ENCODE measurements around the gene EXOC7.
"Not testable (repeated sequence)": the region's sequence is repeated elsewhere in the genome, so short reads cannot be mapped to it uniquely, and the experiment has no call there.

Gene EXOC7

DNA sequence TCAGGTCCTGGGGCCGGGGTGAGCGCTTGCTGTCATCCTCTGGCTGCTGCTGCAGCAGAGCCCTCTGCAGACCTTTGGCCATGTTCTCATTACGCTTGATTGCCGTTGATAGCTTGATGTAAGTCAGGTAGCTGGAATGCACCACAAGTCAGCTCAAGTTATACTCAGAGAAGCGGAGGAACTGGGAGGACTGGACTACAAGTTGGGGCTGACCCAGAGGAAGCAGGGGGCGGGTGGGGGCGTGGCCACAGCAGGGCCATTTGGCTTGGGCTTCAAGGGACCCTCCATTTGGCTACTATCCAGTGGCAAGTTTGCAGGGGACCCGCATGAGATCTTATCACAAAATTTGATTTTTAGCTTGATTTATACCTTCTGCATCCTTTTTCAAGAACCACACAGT is 57.5 kb downstream of the EXOC7 start:
- DNase-seq (ENCODE audit: low read depth in 1 of 2, low spot score in 1 of 2): no peak

GRCh38 chr17:76044475-76045007 is 59.0 kb downstream of the EXOC7 start:
- DNase-seq (ENCODE audit: low read depth in 1 of 2, low spot score in 1 of 2): not testable (repeated sequence)

GRCh38 chr17:76042868-76043267 is 60.7 kb downstream of the EXOC7 start:
- not testable (repeated sequence) for DNase-seq (ENCODE audit: low read depth in 1 of 2, low spot score in 1 of 2)

- DNase-seq (ENCODE audit: low read depth in 1 of 2, low spot score in 1 of 2): no peak
Measured at GRCh38 chr17:76040376-76040775, 63.2 kb downstream of the EXOC7 start.

- DNase-seq (ENCODE audit: low read depth in 1 of 2, low spot score in 1 of 2): no peak
Measured at GRCh38 chr17:76039121-76039520, 64.5 kb downstream of the EXOC7 start.

- no peak for DNase-seq (ENCODE audit: low read depth in 1 of 2, low spot score in 1 of 2)
Measured at GRCh38 chr17:76038050-76038449, 65.5 kb downstream of the EXOC7 start.

DNA sequence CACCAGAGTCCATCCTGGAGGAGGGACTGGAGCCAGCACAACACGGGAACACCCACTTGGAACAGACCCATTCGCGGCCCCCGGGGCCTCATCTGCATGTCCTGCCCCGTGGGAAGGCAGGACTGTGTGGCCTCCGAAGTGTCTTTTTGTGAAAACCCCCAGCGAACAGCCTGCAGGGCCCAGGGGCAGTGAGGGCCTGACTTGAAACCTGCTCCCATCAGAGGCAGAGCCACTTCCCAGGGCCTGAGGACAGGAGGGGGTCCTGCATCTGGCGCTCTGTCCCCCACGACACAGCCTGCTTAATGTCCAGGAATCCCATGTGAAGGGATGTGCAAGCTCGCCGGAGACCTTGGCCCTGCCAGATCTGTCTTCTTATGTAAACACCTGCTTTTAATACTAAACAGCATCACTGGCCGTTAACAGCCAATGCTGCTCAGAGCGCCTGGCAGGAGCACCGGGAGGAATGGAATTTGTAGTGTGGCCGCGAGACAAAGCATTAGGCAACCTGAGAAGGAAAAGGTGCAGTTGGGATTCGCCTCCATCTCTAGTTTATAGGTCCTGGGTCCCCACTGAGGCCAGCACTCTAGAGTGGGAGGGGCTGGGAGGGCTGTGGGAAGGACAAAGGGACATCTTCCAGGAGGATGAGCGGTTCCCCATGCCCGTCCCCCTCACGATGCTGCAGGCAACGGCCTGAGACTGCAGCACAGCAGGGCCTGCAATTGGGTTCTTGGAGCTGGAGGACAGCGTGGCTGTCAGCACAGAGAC is 66.9 kb downstream of the EXOC7 start:
- DNase-seq (ENCODE audit: low read depth in 1 of 2, low spot score in 1 of 2): no peak

DNA sequence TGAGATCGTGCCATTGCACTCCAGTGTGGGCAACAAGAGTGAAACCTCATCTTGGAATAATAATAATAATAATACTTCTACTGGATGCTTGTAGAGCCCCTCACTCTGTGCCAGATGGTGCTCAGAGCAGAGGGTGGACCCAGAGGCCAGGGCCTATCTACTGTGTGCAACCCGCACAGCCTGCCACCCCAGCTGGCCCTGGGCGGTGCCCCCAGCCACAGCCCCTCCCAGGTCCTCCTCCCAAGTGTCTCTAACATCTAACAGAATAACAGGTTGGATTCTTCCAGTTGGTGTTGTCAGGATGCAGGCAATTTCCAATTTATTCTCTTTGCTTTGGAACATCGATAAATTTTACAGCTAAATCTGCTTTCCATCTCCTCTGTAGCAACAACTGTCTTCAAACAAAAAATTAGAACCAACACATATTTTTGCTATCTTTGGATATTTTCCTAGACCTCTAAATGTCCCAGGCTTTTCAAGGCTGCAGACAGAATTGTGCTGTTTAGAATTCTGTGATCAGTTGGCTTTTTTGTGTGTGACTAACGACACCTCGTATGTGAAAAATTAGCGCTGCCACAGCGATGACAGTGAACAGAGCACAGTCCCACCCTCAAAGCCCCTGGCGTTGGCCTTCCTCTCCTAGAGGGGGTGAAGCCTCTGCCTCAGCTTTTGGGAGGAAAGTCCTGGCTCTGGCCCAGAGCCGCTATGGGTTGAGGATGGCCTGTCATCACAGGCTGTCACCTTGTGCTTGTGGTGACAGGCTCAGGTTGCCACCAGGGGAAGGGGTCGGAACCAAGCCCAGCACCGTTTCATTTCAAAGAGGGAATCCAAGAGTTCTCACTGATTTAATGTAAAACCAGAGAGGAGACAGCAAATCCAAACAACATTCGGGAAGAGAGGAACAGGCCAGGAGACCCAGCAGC is 68.9 kb downstream of the EXOC7 start:
- no peak for DNase-seq (ENCODE audit: low read depth in 1 of 2, low spot score in 1 of 2)

GRCh38 chr17:76033139-76033538 is 70.4 kb downstream of the EXOC7 start:
- no peak for DNase-seq (ENCODE audit: low read depth in 1 of 2, low spot score in 1 of 2)

DNA sequence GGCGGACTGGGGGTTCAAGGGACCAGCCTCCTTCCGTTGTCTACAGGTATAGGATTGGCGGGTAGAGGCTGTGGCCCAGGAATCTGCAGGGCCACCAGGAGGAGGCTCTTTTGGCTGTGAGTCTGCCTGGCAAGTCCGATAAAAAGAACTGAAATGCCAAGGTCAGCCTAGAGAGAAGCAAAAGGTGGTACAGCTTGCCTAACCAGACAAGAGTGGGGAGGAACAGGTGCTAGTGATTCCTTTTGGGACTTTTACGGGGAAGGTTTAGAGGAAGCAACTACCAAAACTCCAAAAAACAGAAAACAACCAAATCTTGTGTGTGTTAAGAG is 70.8 kb downstream of the EXOC7 start:
- DNase-seq (ENCODE audit: low read depth in 1 of 2, low spot score in 1 of 2): no peak

- no peak for DNase-seq (ENCODE audit: low read depth in 1 of 2, low spot score in 1 of 2)
Measured at GRCh38 chr17:76032073-76032779, 71.4 kb downstream of the EXOC7 start.
